K562 (cell line): ENCODE data around the gene LYPLA2. TPM values are rescaled to one million over a fixed set of nuclear protein-coding genes. Genes with fewer than 3 reads are reported as not detected.

Experiments used
- CHD7 ChIP-seq: fragments of 200-600 bp; sonication (generic); IDR thresholded peaks from one replicate; pipeline ENCODE4 v1.6.1; 2012; ENCODE audit warnings: mild to moderate bottlenecking, low read depth, low read length, inconsistent platforms
- IFI16 ChIP-seq: fragments of 250-450 bp; sonication (Bioruptor Pico); IDR thresholded peaks from 2 replicates; pipeline ENCODE4 v2.1.2; 2022; ENCODE audit warnings: mild to moderate bottlenecking, inconsistent platforms
- NEUROD1 ChIP-seq: fragments of 150-350 bp; IDR thresholded peaks from 2 replicates; pipeline ENCODE4 v1.6.1; 2014; ENCODE audit warnings: borderline replicate concordance, low read length, low read depth; ENCODE audit not compliant: partially characterized antibody
- NRF1 ChIP-seq, 2 experiments: fragments of 450-650 bp; IDR thresholded peaks in 1 of 2; conservative IDR thresholded peaks in 1 of 2; 2 replicates each; pipeline ENCODE4 v1.6.1; 2014; ENCODE audit warnings: mild to moderate bottlenecking in 2 of 2
- ZHX1 ChIP-seq: fragments of 150-350 bp; conservative IDR thresholded peaks from 2 replicates; pipeline ENCODE4 v1.6.1; 2014; ENCODE audit warnings: low read length
- ZNF764 ChIP-seq: fragments of 250-450 bp; sonication (Bioruptor Pico); IDR thresholded peaks from 2 replicates; pipeline ENCODE4 v1.4.0; 2020; ENCODE audit warnings: low read depth, mild to moderate bottlenecking, moderate library complexity
- polyA plus RNA-seq, 8 experiments: library from polyadenylated mRNA; depleted of rRNA in 4 of 8; stranded (reverse) in 5 of 8; unstranded in 3 of 8; fragments of >200 nt; fragmentation: Nextera tagmentation in 2 of 8; fragmentation: Illumina TruSeq in 1 of 8; extraction: Ambion mirVana in 2 of 8; extraction: Trizol in 1 of 8; gene quantifications; 2 replicates each; pipeline versions ENCODE4 v1.2.1 to v1.2.3, GENCODE V29; 2011 to 2014; ENCODE audit warnings: inconsistent platforms in 1 of 8, missing spikeins in 1 of 8
- total RNA-seq, 7 experiments: library from RNA; depleted of rRNA in 6 of 7; stranded (reverse); fragments of >200 nt in 6 of 7; fragmentation: Illumina TruSeq in 2 of 7; extraction: Trizol in 2 of 7; gene quantifications; 2 replicates each; pipeline versions ENCODE4 v1.2.1 to v1.2.3, GENCODE V29; 2011 to 2021; ENCODE audit warnings: low replicate concordance in 1 of 7
- TF ChIP-seq, protein P1 (sequence below), 3 experiments: IDR thresholded peaks in 2 of 3; conservative IDR thresholded peaks in 1 of 3; 2 replicates each; pipeline ENCODE4 v1.5.1; 2011 to 2012; ENCODE audit warnings: low read length in 3 of 3, mild to moderate bottlenecking in 3 of 3, control low read depth in 2 of 3, improper control_type of control experiment in 1 of 3, inconsistent platforms in 1 of 3, low read depth in 1 of 3, mixed read lengths in 1 of 3, moderate library complexity in 1 of 3; ENCODE audit not compliant: insufficient read depth in 2 of 3
- TF ChIP-seq, protein P2 (sequence below): fragments of 200-800 bp; sonication (Bioruptor generic); IDR thresholded peaks from 2 replicates; pipeline ENCODE4 v1.6.1; 2017; ENCODE audit warnings: missing genetic modification characterization, missing compliant biosample characterization

Gene LYPLA2
- total and polyA plus RNA-seq, 9 of the 15 experiments (the other 6 are each of a cell fraction or from before 2014, with no cell fraction given), result 3.9 to 128 (median 60.1) TPM

DNA sequence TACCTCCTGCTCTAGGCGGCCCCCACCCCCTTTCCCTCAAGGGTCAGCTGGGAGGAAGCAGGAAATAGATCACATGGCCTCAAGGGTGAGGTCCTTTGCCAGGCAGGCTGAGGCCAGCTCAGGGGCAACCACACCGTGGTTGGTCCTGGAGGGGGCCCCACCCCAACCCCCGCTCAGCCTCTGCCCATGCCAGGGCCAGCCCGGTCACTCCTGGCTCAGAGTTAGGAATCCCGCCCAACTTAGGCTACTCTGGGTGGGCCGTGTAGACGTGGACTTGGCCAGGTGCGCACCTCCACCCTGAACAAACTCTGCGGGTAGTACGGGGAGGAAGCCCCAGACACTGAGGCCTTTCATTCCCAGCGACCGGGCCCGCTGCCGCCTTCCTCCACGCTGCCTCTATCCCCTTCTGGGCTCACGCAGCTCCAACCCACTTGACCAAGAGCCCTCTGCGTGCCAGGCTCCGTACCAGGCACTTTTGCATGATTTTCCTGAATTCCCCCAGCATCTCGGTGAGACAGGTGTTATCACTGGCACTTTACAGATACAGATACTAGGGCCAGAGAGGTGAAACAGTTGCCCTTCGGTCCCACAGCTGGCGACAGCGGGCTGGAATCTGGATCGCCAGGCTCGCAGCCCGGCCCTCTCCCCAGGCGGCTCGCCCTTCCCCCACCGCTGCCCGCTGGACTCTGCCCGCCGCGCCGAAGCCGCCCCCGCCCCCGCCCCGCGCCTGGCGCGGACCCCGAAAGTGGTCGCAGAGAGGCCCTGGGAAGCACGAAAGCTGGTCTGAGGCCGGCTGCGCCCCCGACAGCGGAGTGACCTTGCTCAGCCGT, 8.8 kb downstream of the LYPLA2 start (continued):
- TF ChIP-seq ZHX1 (no peak), NEUROD1 (no peak), NRF1 (conservative IDR thresholded peaks at IDR 0.05 in 1 of 2, IDR thresholded peaks at IDR 0.05 in 1 of 2) (peak; percentile 26 to 30; a peak in 1 of 4 replicates), IFI16 (no peak), CHD7 (no peak), ZNF764 (CRISPR knock-in tag) (no peak)
- TF ChIP-seq, protein P1, sequence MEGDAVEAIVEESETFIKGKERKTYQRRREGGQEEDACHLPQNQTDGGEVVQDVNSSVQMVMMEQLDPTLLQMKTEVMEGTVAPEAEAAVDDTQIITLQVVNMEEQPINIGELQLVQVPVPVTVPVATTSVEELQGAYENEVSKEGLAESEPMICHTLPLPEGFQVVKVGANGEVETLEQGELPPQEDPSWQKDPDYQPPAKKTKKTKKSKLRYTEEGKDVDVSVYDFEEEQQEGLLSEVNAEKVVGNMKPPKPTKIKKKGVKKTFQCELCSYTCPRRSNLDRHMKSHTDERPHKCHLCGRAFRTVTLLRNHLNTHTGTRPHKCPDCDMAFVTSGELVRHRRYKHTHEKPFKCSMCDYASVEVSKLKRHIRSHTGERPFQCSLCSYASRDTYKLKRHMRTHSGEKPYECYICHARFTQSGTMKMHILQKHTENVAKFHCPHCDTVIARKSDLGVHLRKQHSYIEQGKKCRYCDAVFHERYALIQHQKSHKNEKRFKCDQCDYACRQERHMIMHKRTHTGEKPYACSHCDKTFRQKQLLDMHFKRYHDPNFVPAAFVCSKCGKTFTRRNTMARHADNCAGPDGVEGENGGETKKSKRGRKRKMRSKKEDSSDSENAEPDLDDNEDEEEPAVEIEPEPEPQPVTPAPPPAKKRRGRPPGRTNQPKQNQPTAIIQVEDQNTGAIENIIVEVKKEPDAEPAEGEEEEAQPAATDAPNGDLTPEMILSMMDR (IDR thresholded peaks at IDR 0.05 in 2 of 3, conservative IDR thresholded peaks at IDR 0.05 in 1 of 3; ENCODE audit: insufficient read depth in 2 of 3, low read depth in 1 of 3, low read length in 3 of 3), result no peak
- TF ChIP-seq, protein P2, sequence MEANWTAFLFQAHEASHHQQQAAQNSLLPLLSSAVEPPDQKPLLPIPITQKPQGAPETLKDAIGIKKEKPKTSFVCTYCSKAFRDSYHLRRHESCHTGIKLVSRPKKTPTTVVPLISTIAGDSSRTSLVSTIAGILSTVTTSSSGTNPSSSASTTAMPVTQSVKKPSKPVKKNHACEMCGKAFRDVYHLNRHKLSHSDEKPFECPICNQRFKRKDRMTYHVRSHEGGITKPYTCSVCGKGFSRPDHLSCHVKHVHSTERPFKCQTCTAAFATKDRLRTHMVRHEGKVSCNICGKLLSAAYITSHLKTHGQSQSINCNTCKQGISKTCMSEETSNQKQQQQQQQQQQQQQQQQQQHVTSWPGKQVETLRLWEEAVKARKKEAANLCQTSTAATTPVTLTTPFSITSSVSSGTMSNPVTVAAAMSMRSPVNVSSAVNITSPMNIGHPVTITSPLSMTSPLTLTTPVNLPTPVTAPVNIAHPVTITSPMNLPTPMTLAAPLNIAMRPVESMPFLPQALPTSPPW (CRISPR knock-in tag), result peak; percentile 76
